HG03139 (cell line): ENCODE results near the gene EPS15.
A peak's percentile ranks its signal among the peaks of the same experiment; 100 is the strongest.
"Not testable (repeated sequence)": the region's sequence is repeated elsewhere in the genome, so short reads cannot be mapped to it uniquely, and the experiment has no call there.

ENCODE experiments used
- ATAC-seq: cut with Tn5 transposase; IDR thresholded peaks from one replicate; pipeline ENCODE4 v1.9.1; 2021; ENCODE audit not compliant: unreplicated experiment

The EPS15 gene

DNA sequence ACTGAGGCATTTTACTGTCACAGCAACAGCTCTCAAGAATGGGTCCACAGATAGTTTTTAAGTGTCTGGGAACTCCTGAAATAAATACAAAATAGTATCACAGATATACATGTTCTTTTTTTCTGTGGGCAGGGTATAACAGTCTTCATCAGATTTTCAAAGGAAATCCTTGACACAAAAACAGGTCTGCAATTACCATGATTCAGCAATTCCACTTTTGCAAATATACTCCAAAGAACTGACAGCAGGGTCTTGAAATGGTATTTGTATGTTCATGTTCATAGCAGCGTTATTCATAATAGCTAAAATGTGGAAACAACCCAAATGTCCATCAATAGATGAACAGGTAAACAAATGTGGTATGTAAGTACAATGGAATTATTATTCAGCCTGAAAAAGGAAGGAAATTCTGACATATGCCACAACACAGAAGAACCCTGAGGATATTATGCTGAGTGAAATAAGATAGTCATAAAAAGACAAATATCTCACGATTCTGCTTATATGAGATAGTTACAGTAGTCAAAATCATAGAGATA lies 85.0 kb downstream of the EPS15 start:
- ATAC-seq: no peak

DNA sequence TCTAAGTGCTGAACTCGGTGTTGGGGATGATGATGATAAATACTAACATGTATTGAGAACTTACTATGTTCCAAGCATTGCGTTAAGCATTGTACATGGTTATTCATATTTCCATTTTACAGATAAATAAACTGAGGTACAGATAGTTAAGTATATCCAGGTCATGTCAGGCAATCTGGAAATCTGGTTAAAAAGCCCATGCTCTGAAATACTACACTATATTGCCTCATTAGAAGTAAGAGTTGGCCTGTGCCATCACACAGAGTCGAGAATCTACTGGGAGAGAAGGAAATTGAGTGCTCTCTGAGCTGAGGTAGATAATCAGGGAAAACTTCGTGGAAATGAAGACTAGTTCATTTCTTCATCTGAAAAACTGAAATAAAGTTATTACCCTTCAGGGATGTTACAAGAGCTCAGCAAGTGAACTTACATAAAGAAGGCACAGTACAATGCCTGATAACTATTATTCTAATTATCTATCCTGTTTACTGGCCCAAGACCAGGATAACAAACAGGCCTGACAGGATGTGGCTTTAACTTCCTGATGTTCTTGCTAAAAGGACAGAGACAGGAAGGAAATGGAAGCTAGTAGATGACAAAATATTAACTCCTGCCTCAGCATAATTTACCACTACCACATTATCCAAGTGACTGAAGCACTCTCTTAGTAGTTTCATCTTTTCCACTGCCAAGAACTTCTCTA lies 85.6 kb downstream of the EPS15 start:
- ATAC-seq: peak; percentile 63

DNA sequence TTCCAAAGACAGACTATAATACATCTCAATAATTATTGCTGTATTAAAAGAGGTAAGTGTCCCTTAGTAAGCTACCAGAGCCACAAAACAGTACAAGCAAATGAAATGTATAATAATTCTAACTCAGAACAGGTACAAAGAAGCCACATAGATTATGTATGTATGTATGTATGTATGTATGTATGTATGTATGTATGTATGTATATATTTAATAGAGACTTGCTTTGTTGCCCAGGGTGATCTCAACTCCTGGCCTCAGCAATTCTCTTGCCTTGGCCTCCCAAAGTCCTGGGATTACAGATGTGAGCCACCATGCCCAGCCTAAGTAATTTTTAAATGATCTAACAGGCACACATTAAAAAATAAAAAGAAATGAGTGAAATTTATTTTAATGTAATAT lies 86.9 kb downstream of the EPS15 start:
- no peak for ATAC-seq

DNA sequence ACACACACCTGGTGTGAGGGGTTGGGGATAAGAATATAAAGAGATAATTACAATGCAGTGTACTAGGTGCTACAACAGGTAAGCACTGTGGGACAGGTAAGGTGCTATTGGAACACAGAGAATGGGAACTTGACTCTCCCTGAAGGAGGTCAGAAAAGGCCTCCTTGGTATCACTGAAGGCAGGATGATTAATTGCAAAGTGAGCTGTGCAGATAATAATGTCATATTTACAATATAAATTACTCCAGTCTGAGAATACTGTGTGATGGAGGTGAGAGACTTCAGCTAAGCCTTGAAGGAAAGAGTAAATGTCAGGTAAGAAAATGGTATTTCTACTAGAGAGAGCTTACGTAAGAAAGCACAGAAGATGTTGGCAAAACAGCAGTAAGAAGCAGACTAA lies 91.6 kb downstream of the EPS15 start:
- no peak for ATAC-seq

DNA sequence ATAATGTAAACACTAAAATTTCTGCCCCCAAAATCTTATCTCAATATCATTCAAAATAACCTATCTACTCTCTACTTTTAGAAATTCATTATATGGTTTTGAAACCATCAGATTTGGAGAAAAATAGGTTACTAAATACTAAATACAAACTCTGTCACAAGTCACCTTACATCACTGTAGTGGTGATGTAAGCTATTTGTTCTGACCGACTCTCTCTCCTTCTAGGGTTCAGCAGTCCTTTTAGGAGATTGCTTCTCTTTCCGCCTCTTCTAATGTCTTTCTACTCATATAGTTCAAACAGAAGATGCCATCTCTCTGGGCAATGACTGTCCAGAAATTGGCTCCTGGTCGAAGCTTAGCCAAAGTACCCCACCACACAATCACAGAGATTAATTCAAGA lies 93.1 kb downstream of the EPS15 start:
- no peak for ATAC-seq

DNA sequence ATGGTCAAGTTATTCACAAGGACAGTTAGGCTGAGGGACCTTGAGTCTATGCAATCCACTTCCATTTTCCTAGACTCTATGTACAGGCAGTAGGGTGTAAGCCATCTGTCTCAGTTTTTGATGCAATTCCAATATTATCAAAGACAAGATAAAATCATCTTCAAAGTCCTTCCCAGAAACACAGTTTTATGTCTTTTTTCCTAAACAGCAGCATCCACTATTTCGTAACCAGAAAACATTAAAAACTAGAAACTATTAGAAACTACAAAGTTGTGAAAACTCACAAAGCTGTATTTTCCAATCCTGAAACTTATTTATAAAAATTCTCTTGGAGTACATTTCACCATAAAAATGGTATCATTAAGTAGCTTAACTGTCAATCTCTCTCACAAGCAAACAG lies 93.8 kb downstream of the EPS15 start:
- ATAC-seq: no peak

DNA sequence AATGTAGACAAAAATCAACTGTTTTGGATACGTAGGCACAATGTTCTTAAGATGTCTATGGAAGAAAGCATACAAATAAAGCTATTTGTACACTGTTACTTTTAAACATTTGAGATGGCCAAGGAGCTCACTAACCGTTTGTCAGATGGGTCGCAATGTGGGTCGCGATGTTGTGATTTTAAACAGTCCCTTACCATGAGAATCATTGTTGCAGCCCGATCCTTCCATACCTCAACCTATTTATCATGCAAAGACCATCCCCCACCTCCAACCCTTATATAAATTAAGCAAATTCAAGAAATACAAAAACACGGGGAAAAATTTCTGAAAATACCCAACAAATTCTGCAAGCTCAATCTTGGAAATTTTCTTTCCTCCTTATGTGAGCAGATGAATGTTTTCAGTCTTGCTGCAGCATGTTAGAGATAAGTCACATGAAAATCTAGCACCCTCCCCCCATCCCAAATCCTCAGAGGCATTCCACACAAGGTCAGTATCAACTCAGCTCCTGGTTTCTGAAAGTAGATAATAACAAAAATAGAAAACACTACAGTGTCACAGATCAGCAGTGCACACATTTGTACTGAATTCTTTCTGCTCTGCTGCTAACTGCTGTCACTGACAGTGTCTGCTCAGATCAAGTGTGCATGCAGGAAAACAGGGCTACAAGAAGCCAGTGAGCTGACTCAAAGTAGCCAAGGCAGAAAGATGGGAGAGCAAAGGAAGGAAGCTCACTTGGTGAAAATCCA lies 95.8 kb downstream of the EPS15 start:
- no peak for ATAC-seq

DNA sequence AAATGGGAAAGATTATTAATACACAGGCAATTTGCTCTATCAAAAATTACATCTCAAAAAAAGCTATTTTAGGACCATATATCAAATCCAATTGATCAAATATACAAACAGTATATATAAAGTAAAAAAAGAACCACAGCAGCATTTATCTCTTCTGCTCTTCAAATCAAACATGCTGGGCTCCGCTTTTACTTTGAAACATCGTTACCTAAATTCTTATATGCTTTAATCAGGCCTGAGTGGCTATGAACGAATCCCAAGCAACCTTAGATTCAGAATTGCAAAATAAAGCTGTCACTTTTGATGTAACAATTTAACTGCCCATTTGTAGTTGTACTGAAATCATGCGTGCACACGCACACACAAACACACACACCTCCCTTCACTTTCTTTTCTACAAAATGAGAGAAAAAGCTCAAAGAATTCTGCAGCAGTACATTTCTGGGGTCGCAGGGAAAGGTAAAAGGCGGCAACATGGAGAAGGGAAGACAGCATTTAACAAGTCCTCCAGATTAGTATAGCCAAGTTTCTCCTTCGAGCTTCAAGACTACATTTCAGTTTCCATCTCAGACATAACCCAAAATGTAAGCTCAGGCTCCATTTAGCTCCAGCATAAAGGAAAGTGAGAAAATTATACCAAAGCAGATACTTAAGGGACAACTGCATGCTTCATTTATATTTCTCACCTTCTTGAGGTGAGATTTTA lies 96.5 kb downstream of the EPS15 start:
- no peak for ATAC-seq

DNA sequence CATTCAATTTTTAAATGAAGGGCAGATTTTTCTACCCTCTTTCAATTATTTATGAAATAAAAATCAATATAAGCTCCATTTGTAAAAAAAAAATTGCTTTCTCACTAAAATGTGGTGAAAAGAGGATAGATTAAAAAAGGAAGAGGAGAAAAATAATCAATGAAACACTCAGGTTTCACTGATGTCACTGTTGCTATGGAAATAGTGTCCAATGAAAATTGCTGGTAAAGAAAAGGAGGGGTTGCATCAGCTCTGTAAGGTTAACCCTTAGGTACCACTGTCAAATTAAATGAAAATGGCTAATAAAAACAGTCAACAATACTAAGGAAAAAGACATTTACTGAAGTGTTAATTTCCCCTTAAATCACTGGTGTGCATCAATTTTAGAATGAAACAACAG lies 97.1 kb downstream of the EPS15 start:
- ATAC-seq: no peak

DNA sequence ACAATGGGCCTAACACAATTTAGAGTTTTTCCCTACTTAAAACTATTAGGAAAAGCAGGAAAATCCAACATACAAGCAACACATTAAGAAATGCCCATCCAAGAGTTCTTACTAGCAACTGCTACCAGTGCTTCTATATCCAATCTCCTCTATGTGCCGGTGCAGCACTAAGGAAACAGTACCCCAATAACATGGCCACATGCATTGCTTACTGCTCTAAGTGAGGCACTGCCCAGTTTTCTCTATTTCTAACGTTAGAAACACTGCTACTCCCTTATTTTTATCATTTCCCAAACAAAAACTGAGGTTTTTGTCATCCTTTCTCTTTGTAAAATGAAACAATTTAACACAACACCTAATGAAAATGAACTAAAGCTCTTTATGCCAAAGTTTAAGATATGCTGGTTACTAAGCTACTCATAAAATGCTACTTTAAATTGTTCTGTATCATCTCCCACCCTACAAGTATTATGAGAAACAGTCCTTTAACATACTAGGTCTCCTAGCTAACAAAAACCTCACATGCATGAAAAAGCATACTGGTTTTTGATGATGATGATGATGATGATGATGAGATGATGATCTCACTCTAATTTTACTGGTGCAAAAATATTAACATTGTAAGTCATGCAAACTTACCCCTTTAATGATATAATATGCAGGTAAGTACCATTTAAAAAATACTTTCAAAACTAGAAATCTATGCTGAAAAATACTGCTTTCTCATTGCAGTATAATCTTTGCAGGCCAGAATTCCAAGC lies 98.0 kb downstream of the EPS15 start:
- no peak for ATAC-seq

DNA sequence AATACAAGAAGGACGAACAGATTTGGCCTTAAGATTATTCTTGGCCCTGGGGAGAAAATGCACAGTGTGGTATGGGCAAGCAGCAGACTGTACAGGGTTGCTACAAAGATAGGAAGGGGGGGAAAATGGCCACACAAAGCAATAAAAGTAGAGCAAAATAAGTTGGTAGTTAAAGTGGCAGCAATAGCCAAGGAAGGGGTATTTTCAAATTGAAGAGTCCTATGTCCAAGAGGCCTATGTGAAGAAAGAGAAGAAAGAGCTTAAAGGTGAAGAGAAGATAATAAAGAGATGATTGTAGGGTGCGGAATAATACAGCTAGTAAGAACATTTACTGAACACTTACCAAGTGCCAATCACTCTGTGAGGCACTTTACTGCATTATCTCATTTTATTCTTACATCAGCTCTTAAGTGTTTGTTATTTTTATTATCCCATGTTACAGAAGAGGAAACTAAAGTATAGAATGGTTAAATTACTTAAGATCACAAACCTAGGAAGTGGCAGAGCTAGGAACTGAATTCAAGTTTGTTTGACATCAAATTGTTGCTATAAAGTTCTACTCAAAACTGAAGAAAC lies 100.6 kb downstream of the EPS15 start:
- no peak for ATAC-seq

DNA sequence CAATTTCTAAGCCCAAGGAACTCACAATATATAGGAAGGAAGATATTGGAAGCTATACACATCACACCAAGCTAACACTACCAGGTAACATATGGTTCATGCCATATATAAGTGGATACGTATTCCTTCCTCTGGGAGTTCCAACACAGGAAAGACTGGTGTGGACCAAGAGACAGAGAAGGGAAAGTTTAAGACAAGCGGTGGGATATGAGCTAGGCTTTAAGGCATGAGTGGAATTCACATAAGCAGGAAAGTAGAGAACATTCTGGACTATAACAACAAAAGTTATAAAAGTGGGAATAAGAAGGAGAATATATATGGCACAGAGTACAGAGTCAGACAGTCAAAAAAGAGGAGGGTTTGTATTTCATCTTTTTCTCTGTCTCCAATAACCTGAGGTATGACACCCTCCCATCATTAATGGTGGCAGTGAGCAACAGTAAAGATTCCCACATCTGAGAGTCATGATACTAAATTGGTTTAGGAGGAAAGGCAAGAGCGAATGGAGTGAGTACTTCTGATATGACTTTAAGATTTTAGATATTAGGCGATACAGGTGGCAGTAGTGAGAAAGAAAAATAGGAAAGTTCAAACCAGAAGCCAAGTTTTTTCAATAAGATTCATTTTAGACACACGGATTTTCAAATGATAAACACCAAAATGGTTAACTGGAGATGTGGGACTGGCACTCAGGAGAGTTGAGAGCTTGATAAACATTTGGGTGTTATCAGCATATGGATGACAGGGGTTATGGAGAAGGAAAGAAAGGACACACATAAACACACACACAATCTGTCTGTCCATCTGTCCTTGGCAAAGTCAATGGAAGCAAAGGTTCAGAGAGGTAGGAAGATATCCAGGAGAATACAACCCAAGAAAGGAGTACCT lies 101.3 kb downstream of the EPS15 start:
- no peak for ATAC-seq

DNA sequence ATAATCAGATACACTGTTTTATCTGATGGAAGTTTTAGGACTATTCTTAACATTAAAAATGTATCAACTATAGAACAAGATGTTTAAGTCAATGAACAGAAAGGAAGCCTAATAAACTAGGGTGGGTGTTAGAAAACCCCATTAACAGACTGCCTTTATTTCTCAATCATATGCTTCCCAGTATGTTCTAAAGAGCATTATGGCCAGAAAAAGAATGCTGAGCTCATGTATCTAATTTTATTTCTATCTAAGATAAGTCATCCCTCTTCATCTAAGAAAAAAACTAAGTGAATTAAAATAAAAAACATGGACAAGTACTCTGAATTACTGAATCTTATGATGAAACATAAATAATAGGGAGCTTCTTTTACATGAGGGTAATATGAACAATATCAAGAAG lies 102.2 kb downstream of the EPS15 start:
- ATAC-seq: no peak

DNA sequence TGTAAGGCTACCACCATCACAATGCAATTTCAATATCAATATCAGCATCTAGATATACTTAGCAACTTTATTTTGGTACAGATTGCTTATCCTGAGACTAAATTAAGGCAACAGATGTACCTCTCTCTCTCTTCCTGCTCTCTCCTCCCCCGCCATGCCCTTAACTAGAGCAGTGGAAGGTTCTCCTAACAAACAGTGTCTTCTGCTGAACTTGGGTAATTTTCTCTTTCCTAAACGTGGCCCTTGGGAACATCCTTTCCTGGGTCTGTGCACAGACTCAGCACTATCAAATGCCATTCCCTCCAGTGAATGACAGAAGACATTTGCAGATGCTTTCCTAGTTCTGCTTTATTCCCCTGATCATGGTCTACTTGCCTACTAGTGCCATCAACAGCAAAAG lies 103.1 kb downstream of the EPS15 start:
- ATAC-seq: no peak

DNA sequence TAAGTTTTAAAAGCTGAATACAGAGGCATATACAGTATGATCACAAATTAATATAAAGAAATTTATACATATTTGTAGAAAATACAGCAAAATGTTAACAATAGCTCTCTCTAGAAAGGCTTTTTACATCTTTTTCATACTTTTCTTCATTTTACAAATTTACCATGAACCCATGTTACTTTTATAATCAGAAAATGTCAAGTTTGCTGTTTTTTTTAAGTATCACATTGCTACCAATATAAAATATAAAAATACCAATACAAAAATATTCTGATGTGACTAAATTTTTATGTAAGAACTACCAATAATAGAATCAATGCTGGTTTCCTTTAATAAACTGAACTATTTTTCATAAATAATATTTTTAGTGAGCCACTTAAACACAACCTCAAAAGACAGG lies 104.3 kb downstream of the EPS15 start:
- no peak for ATAC-seq

DNA sequence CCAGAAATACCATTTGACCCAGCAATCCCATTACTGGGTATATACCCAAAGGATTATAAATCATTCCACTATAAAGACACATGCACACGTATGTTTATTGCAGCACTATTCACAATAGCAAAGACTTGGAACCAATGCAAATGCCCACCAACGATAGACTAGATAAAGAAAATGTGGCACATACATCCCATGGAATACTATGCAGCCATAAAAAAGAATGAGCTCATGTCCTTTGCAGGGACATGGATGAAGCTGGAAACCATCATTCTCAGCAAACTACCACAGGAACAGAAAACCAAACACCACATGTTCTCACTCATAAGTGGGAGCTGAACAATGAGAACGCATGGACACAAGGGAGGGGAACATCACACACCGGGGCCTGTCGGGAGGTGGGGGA lies 107.2 kb downstream of the EPS15 start:
- ATAC-seq: not testable (repeated sequence)

DNA sequence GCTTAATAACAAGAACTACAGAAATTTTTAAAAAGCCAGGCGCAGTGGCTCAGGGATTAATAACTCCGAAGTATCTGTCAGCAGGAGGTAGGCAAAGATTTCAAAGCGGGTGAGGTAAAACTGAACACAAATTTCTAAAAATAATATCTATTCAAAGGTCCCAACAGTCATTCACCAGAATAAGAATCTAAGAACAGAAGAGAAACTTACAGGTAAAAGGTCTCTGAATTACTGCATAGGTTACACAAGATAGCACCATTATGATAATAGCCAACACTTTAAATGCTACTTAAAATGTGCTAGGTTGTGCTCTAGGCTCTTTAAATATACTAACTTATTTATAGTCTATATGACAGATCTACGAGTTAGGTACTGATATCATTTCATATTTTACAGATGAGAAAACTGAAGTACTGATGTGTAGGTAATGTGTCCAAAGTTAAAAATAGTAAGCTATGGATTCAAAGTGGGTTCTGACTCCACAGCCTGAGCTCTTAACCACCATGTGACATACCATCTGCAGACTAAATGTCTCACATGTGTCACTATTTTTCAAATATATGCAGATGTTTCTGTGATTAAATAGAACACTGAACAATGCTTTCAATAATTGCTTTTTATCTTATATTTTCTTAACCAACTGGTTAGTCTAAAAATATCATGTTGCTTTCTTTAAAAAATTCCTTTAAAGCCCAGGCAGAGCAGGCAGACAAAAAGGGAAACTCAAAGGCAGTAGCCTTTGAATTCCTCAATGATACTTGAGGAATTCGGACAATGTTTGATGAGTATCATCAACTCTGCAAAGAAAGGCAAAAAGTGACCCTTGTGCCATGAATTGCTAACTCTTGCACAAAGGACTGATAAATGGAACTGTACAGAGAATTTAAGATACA lies 108.3 kb downstream of the EPS15 start:
- no peak for ATAC-seq

DNA sequence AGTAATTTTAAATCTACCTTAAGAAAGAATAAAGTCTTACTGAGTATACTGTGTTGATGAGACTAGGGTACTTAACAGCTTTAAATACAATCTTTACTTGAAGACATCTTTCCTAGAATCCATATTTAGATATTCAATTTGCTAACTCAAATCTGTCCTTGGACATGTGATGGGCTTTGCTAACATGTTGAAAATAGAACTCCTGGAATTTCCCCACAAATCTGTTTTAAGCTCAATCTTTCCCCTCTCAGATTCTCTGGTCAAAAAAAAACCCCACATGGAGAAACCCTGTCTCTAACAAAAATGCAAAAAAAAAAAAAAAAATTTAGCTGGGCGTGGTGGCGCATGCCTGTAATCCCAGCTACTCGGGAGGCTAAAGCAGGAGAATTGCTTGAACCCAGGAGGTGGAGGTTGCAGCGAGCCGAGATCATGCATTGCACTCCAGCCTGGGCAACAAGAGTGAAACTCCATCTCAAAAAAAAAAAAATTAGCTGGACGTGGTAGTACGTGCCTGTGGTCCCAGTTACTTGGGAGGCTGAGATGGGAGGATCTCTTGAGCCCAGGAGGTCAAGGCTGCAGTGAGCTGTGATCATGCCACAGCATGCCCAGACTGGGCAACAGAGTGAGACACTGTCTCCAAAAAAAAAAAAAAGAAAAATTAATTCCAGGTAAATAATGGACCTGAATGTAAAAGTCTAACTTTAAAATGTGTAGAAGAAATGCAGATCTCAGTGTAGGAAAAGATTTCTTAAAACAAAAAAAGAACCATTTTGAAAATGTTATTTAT lies 109.1 kb downstream of the EPS15 start:
- ATAC-seq: not testable (repeated sequence)
